Activated CD8-positive, alpha-beta T cell treated with anti-CD3 and anti-CD28 coated beads, Interleukin-2, amount 10 ng/mL, durations not matched to agents 7 days and 5 days (primary cell): ENCODE results near the gene LRRC23. TPM values are rescaled to one million over a fixed set of nuclear protein-coding genes. Genes with fewer than 3 reads are reported as not detected.

Experiments used
- ATAC-seq: fragments of 150-1000 bp; cut with Tn5 transposase; one replicate; pipeline ENCODE4 v1.10.0; 2021; ENCODE audit warnings: moderate library complexity
- CTCF ChIA-PET: fragments of 350-600 bp; sonication (Branson Sonifier 250); formaldehyde crosslinking; loops from one replicate; lab custom pipeline; 2021; ENCODE audit warnings: antibody characterized with exemption; lab: Charles Lee
- POLR2A ChIA-PET: fragments of 350-600 bp; sonication (Branson Sonifier 250); formaldehyde crosslinking; loops from one replicate; lab custom pipeline; 2021; ENCODE audit warnings: antibody characterized with exemption; lab: Charles Lee
- DNase-seq: peaks from one replicate; pipeline ENCODE4 v3.0.0-alpha.2; 2020
- H3K27ac Mint-ChIP-seq: one replicate; pipeline ENCODE4 v1.8.0; 2021; ENCODE audit warnings: mild to moderate bottlenecking, mixed read lengths
- H3K27me3 Mint-ChIP-seq: one replicate; pipeline ENCODE4 v1.8.0; 2021; ENCODE audit warnings: low read depth, mixed read lengths
- H3K36me3 Mint-ChIP-seq: one replicate; pipeline ENCODE4 v1.8.0; 2021; ENCODE audit warnings: low read depth, mixed read lengths
- H3K4me1 Mint-ChIP-seq: one replicate; pipeline ENCODE4 v1.8.0; 2021; ENCODE audit warnings: low read depth, mixed read lengths
- H3K4me3 Mint-ChIP-seq: one replicate; pipeline ENCODE4 v1.8.0; 2021; ENCODE audit warnings: mild to moderate bottlenecking, mixed read lengths
- H3K9me3 Mint-ChIP-seq: one replicate; pipeline ENCODE4 v1.8.0; 2022; ENCODE audit warnings: mixed read lengths; ENCODE audit not compliant: insufficient read depth
- total RNA-seq, 2 experiments: library from RNA; stranded (reverse); gene quantifications; one replicate each; pipeline ENCODE4 v1.2.3, GENCODE V29; 2021

LRRC23 gene
- total RNA-seq, 2 experiments from 2014 or later = 6.5 to 8.6 TPM

DNA sequence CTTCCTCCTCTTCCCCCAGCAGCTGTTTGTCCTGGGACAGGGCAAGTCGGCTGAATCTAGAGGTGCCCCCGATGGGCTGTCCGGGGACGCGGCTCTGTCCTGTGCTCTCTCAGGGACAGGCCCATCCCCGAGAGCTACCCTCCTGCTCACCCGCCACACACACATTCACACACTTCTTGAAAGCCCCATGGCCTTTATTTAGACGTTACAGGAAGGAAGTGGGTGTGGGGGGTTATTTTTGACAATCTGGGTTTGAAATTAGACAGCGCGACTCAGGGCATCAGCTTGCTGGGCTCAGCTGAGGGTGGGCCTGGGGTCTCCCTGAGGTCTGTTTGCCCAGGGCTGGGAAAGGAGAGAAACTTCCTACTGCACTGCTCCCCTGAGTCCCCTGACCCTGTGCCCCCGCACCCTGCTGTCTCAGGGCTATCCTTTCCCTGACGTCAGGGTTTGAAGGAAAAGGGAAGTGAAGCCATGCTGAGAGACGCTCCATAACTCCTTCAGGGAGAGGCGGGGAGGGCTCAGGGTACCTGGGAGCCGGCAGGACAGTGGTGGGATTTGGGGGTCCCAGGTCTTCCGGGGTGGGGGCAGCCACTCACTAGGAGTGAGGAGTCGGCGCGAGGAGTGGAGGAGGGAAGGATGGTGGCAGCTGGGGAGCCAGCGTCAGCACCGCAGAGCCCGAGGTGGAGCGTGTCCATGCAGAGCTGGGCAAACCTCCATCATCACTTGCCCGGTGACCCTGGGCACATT lies 54.6 kb downstream of the LRRC23 start:
- peaks cover 89% of the 10 kb centered on the region for H3K4me1 Mint-ChIP-seq
- DNase-seq (peak; percentile 84), ATAC-seq (peak; percentile 60)
- H3K27me3 Mint-ChIP-seq = no peaks in the 10 kb centered on the region
- H3K27ac Mint-ChIP-seq = peak overlapping the region; percentile 98
- ChIA-PET CTCF (interaction anchor here (1.0 to 13.3 kb wide), 6 partner anchors 9 to 154 kb away, joined by 3 to 742 read pairs (median 10); partner anchors contain the start of genes C12orf57, PTPN6, RNU7-1 and SPSB2), POLR2A (interaction anchor here (0.6 to 18.7 kb wide), 9 partner anchors 10 to 328 kb away, joined by 3 to 1099 read pairs (median 7); partner anchors contain the start of genes C12orf57, CDCA3, PTPN6 and RNU7-1)
- peaks cover 79% of the 10 kb centered on the region for H3K36me3 Mint-ChIP-seq
- no peaks in the 10 kb centered on the region for H3K9me3 Mint-ChIP-seq
- H3K4me3 Mint-ChIP-seq = peak overlapping the region; percentile 99

DNA sequence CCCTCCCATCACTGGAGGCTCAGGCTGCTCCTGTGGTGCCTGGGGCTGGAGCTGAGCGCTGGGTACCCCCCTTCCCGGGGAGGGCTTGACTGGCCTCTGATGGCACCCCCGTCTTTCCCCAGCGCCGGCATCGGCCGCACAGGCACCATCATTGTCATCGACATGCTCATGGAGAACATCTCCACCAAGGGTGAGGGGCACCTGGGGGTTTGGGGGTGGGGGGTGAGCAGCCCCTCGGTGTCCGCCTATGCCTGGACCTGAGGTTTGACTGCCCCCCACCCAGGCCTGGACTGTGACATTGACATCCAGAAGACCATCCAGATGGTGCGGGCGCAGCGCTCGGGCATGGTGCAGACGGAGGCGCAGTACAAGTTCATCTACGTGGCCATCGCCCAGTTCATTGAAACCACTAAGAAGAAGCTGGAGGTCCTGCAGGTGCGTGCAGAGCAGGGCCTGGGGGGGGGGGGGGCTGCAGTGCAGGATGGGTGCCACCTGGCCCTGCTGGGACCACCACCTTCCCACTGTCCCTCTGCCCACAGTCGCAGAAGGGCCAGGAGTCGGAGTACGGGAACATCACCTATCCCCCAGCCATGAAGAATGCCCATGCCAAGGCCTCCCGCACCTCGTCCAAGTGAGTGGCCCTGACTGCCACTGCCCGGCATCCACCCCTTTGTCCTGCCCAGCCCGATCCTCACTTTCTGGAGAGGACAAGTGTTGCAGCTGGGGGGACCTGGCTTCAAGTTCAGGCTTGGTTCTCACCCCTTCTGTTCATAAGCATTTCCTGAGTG lies 55.4 kb downstream of the LRRC23 start:
- Mint-ChIP-seq H3K4me1 (peaks cover 89% of the 10 kb centered on the region), H3K36me3 (peaks cover 73% of the 10 kb centered on the region), H3K9me3 (no peaks in the 10 kb centered on the region), H3K4me3 (peak overlapping the region; percentile 99), H3K27me3 (no peaks in the 10 kb centered on the region), H3K27ac (peak overlapping the region; percentile 98)
- no peak for ATAC-seq
- no peak for DNase-seq
- CTCF ChIA-PET = interaction anchor here (0.8 to 13.3 kb wide), 9 partner anchors 9 to 133 kb away, joined by 3 to 742 read pairs (median 8); partner anchors contain the start of genes C12orf57, C1R, PTPN6 and RNU7-1
- POLR2A ChIA-PET = interaction anchor here (0.9 to 18.7 kb wide), 9 partner anchors 9 to 149 kb away, joined by 3 to 1099 read pairs (median 8); partner anchors contain the start of genes C12orf57, C1RL, CDCA3 and ENO2

DNA sequence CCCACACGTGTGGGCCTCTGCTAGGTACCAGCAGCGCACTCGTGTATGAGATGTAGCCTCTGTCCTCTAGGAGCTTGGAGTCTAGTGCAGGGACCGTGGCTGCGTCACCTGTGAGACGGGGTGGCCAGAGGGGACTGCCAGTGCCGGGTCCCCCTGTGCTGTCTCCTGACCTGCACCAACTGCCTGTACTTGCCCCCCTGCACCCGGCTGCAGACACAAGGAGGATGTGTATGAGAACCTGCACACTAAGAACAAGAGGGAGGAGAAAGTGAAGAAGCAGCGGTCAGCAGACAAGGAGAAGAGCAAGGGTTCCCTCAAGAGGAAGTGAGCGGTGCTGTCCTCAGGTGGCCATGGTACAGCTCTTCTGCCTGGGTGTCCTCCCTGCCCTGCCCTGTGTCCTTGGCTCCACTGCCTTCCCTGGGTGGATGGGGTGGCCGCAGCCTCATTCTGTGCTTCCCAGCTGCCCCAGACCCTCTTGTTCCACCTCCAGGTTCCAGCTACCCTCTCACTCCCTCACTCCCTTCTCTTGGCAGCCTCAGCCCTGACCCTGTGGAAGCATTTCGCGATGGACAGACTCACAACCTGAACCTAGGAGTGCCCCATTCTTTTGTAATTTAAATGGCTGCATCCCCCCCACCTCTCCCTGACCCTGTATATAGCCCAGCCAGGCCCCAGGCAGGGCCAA lies 56.1 kb downstream of the LRRC23 start:
- Mint-ChIP-seq H3K9me3 (no peaks in the 10 kb centered on the region), H3K36me3 (peaks cover 73% of the 10 kb centered on the region), H3K27ac (peak overlapping the region; percentile 98), H3K27me3 (no peaks in the 10 kb centered on the region), H3K4me1 (peaks cover 89% of the 10 kb centered on the region), H3K4me3 (peak overlapping the region; percentile 99)
- peak; percentile 67 for DNase-seq
- ChIA-PET POLR2A (interaction anchor here (0.9 to 18.7 kb wide), 8 partner anchors 8 to 148 kb away, joined by 3 to 1099 read pairs (median 7); partner anchors contain the start of genes C12orf57, C1RL, CDCA3 and ENO2), CTCF (interaction anchor here (0.8 to 13.3 kb wide), 11 partner anchors 8 to 147 kb away, joined by 3 to 742 read pairs (median 4); partner anchors contain the start of genes C12orf57, C1R, LPCAT3 and PTPN6)
- peak; percentile 10 for ATAC-seq

DNA sequence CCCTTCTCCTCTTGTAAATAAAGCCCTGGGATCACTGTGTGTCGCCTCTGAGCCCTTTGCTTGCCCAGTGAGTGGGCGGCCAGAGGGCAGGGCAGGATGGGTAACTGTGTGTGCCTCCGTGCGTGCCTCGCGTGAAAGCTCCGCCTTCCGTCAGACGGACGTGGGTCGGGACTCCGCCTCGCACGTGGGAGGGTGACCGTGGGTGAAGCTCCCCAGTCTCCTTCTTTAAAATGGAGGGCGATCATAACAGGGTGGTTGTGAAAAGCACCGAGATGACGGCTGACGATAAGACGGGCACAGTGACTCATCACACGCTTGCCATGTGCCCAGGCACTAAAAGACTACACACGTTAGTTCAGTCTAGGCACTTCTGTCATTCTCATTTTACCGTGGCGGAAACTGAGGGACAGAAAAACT lies 56.7 kb downstream of the LRRC23 start:
- Mint-ChIP-seq H3K9me3 (no peaks in the 10 kb centered on the region), H3K36me3 (peaks cover 72% of the 10 kb centered on the region), H3K27ac (peak overlapping the region; percentile 98), H3K4me1 (peaks cover 87% of the 10 kb centered on the region), H3K27me3 (no peaks in the 10 kb centered on the region), H3K4me3 (peak overlapping the region; percentile 99)
- POLR2A ChIA-PET = interaction anchor here (1.0 to 18.7 kb wide), 6 partner anchors 16 to 148 kb away, joined by 3 to 1099 read pairs (median 7); partner anchors contain the start of genes C12orf57, C1RL, ENO2 and PTPN6
- peak; percentile 55 for ATAC-seq
- DNase-seq = peak; percentile 79
- CTCF ChIA-PET = interaction anchor here (0.7 to 13.3 kb wide), 10 partner anchors 8 to 147 kb away, joined by 3 to 742 read pairs (median 4); partner anchors contain the start of genes C12orf57, LPCAT3, PTPN6 and RNU7-1

DNA sequence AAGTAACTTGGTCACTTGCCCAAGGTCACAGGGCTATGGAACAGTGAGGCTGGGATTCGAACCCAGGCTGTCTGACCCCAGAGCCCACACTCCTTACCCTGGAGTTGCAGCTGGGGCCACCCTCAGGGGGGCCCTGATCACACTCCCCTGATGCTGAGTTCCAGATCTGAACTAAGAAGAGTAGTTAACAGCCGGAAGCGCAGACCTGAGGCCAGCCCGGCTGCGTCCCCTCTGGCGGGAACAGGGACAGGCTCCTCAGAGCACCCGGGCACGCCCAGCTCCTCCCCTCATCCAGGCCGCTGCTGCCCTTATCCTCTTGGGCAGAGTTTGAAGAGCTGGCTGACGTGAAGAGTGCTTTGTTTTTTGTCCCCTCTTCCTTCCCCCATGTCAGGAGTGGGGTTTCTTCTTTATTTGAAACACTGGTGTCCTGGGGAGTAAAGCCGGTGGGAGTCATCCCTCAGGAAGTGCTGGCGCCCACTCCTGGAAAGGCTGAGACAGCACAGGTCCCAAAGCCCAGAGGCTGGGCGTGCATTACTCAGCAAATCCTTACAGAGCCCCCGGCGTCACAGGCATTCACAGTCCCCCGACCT lies 57.2 kb downstream of the LRRC23 start:
- H3K27ac Mint-ChIP-seq = peak overlapping the region; percentile 98
- ChIA-PET CTCF (interaction anchor here (0.7 to 13.3 kb wide), 9 partner anchors 17 to 146 kb away, joined by 3 to 742 read pairs (median 4); partner anchors contain the start of genes C12orf57, LPCAT3, PTPN6 and RNU7-1), POLR2A (interaction anchor here (1.3 to 18.7 kb wide), 4 partner anchors 16 to 147 kb away, joined by 3 to 1099 read pairs (median 8); partner anchors contain the start of genes C12orf57, C1RL, ENO2 and PTPN6)
- DNase-seq (peak; percentile 58), ATAC-seq (peak; percentile 17)
- peaks cover 84% of the 10 kb centered on the region for H3K4me1 Mint-ChIP-seq
- peak overlapping the region; percentile 99 for H3K4me3 Mint-ChIP-seq
- H3K9me3 Mint-ChIP-seq = no peaks in the 10 kb centered on the region
- no peaks in the 10 kb centered on the region for H3K27me3 Mint-ChIP-seq
- peaks cover 72% of the 10 kb centered on the region for H3K36me3 Mint-ChIP-seq

DNA sequence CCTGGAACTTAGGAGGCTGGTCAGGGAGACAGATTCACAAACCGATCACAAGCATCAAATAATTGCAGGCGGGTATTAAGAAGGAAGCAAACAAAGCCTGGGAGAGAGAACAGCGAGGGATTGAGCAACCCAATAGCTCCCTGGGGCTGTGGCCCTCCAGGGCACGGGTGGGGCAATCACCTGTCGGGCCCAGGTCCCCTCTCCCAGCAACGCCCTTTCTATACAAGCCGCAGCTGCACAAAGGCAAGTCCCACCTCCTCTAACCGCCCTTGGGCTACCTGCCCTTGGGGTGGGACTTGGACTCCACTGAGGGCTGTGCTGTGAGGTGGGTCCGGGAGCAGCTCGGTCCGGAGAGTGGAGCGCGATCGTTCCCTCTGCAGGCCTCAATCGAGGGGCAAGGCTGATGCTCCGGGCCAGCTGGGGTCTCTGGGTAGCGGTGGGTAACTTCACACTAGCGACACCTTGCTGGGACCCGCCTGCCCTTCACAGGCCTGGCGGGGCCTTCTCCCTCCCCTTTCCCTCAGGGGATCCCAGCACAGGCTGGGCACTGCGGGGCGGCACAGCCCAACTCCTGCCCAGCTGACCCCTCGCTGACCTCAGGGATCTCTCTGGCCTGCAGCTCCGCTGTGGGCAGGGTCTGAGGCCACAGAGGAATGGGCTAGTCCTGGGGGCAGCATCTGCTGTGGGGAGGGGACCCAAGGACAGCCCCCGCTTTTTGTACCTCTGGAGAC lies 57.8 kb downstream of the LRRC23 start:
- H3K4me1 Mint-ChIP-seq = peaks cover 82% of the 10 kb centered on the region
- no peak for DNase-seq
- H3K27me3 Mint-ChIP-seq = no peaks in the 10 kb centered on the region

DNA sequence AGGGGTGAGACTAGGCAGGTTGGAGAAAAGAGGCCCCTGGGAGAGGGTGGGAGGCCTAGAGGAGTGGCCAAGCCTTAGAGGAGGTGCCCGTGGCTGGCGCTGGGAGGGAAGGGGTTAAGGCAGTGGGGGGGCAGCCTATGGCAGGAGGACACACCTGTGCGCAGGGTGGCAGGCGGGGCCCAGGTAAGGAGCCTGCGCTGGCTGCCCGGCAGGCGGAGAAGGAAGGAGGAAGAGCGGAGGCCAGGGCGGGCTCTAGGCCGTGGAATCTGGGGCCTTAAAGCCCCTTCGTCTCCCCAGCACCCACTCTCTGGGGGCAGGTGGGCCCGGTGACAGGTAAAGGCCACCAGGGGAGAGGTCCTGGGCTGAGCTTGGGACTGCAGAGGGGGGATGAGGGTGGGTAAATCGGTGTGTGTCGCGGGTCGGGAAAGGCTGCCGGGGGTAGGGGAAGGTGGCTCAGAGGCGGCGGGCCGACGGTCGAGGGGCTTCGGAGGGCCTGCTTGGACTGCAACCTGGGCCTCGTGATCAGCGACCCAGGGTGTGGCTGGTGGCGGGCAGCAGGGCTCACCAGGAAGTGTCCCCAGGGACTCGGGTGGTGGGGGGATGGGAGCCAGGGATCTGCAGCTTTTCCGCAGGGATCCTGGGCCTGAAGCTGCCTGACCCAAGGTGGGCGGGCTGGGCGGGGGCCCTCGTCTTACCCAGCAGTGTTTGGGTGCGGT lies 58.6 kb downstream of the LRRC23 start:
- H3K9me3 Mint-ChIP-seq = no peaks in the 10 kb centered on the region
- peaks cover 82% of the 10 kb centered on the region for H3K4me1 Mint-ChIP-seq
- ChIA-PET POLR2A (interaction anchor here (1.0 to 18.7 kb wide), 3 partner anchors 18 to 94 kb away, joined by 4 to 1099 read pairs (median 5); partner anchors contain the start of genes C12orf57, PTPN6, RNU7-1 and SPSB2), CTCF (interaction anchor here (1.0 to 13.3 kb wide), 7 partner anchors 9 to 149 kb away, joined by 3 to 742 read pairs (median 18); partner anchors contain the start of genes C12orf57, C1RL, PTPN6 and RNU7-1)
- H3K27ac Mint-ChIP-seq = peak overlapping the region; percentile 25
- H3K36me3 Mint-ChIP-seq = peaks cover 67% of the 10 kb centered on the region
- DNase-seq = no peak
- H3K4me3 Mint-ChIP-seq = no peak overlapping the region
- ATAC-seq = no peak
- no peaks in the 10 kb centered on the region for H3K27me3 Mint-ChIP-seq

More for the DNA sequence above, 57.8 kb downstream of the LRRC23 start:
- H3K27ac Mint-ChIP-seq = peak overlapping the region; percentile 98
- ChIA-PET CTCF (interaction anchor here (0.8 to 13.3 kb wide), 3 partner anchors 18 to 90 kb away, joined by 4 to 742 read pairs (median 11); partner anchors contain the start of genes C12orf57, PTPN6, RNU7-1 and SPSB2), POLR2A (interaction anchor here (1.3 to 18.7 kb wide), 3 partner anchors 17 to 146 kb away, joined by 3 to 1099 read pairs (median 9); partner anchors contain the start of genes C12orf57, C1RL, PTPN6 and RNU7-1)
- no peaks in the 10 kb centered on the region for H3K9me3 Mint-ChIP-seq
- ATAC-seq = no peak
- H3K36me3 Mint-ChIP-seq = peaks cover 71% of the 10 kb centered on the region
- H3K4me3 Mint-ChIP-seq = peak overlapping the region; percentile 99
